Fibroblast of mammary gland (primary cell): ENCODE data around the gene MAK.
"Not testable (repeated sequence)": the region's sequence is repeated elsewhere in the genome, so short reads cannot be mapped to it uniquely, and the experiment has no call there.

ENCODE experiments used
- DNase-seq: peaks from one replicate; pipeline ENCODE4 v3.0.0-alpha.2; 2010; ENCODE audit warnings: low read depth
- H3K4me3 ChIP-seq: 2 replicates; pipeline ENCODE4 v1.5.1; 2011; ENCODE audit warnings: low read depth, mild to moderate bottlenecking, low read length, moderate library complexity; ENCODE audit not compliant: control insufficient read depth
- TF ChIP-seq, protein P1 (sequence below): conservative IDR thresholded peaks from 2 replicates; pipeline ENCODE4 v1.5.1; 2011; ENCODE audit warnings: low read depth, low read length, inconsistent platforms; ENCODE audit not compliant: control insufficient read depth, insufficient read depth

Gene MAK

DNA sequence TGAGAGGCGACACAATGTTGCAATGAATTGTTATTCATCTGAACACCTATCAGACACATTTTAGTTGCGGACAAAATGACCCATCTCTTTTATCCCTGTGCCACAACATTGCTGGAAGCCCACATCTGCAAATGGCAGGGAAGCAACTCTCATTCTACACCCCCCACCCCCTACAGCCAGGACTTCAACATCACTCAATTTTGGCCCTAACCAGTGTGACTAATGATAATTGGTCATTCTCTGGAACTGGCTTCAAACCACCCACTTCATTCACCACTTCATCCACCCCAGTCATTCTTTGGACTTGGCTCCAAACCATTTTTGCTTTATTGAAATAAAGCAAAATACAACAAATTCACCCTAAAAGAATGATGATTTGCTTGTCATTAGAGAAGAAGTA lies 42.0 kb upstream of the MAK start:
- peak; percentile 3 for DNase-seq
- H3K4me3 ChIP-seq, result no peak overlapping the region
- TF ChIP-seq, protein P1, sequence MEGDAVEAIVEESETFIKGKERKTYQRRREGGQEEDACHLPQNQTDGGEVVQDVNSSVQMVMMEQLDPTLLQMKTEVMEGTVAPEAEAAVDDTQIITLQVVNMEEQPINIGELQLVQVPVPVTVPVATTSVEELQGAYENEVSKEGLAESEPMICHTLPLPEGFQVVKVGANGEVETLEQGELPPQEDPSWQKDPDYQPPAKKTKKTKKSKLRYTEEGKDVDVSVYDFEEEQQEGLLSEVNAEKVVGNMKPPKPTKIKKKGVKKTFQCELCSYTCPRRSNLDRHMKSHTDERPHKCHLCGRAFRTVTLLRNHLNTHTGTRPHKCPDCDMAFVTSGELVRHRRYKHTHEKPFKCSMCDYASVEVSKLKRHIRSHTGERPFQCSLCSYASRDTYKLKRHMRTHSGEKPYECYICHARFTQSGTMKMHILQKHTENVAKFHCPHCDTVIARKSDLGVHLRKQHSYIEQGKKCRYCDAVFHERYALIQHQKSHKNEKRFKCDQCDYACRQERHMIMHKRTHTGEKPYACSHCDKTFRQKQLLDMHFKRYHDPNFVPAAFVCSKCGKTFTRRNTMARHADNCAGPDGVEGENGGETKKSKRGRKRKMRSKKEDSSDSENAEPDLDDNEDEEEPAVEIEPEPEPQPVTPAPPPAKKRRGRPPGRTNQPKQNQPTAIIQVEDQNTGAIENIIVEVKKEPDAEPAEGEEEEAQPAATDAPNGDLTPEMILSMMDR, result no peak

DNA sequence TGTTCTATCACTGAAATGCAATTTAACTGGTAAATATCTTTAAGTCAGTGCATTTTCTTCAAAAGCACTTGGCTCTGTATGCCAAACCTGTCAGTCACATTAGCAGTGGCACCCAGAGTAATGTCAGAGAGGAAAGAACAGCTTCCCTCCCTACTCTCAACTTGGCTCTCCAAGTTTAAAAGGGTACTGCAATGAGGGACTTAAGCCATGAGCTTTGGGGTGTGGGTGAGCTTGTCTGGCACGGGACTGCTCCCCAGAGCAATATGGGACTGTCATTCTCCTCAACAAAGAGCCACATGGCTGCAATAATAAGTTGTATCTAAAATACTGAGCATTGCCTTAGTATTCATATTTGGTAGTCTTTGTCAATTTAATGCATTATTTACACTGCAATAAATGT lies 39.5 kb upstream of the MAK start:
- DNase-seq, result no peak
- TF ChIP-seq, protein P1, result no peak
- H3K4me3 ChIP-seq, result no peak overlapping the region

DNA sequence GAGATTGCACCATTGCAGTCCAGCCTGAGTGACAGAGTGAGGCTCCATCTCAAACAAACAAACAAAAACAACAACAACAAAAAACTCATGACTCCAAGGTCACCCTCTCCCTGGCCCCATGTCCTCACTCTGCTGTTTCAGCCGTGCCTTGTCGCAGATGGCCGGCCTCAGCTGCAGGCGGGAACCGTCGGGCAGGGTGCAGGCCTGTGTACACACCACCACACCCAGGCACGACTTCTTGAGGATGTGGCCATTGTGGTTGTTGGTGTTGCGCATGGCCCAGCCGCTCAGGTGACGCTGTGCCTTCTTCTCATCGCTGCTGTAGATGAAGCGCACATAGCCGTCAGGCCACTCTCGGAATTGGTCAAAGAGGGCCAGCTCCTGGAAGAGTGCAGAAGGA lies 38.7 kb upstream of the MAK start:
- TF ChIP-seq, protein P1, result no peak

DNA sequence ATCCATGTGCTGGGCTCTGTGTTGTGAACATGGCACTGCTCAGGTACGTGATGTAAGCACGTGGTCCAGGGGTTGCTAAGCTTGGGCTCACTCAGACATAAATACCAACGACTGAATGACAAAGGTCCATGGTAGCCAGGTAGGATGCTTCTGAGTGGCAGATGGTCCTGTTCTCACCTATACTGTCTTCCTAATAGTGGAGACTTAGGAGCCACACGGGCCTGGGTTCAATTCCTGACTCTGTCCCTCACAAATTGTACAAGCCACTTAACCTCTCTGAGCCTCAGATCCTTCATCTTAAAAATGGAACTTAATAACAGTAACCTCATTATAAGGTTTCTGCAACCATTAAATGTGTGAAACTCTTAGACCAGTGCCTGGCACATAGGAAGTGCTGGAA lies 36.7 kb upstream of the MAK start:
- TF ChIP-seq, protein P1, result no peak

More for the DNA sequence above, 38.7 kb upstream of the MAK start:
- DNase-seq, result no peak
- no peak overlapping the region for H3K4me3 ChIP-seq

DNA sequence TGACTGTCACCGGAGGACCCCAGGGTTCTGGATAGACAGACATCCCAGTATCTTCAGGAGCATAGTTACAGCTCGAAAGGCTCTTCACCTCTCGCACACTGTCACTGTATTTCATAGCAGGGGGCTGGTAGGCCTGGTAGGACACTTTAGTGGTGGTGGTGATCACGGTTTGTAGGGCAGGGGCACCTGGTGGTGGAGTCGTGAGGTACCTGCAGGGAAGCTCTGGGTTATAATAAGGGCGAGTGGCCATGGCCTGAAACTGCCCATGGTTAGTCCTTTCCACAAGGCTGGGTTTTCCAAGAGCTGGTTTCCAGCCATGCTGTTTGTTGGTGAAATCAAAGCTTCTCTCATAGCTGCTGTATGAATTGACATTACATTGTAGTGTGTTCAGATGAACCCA lies 35.9 kb upstream of the MAK start:
- no peak overlapping the region for H3K4me3 ChIP-seq
- no peak for DNase-seq
- TF ChIP-seq, protein P1, result no peak

More for the DNA sequence above, 36.7 kb upstream of the MAK start:
- H3K4me3 ChIP-seq, result no peak overlapping the region
- DNase-seq, result no peak

DNA sequence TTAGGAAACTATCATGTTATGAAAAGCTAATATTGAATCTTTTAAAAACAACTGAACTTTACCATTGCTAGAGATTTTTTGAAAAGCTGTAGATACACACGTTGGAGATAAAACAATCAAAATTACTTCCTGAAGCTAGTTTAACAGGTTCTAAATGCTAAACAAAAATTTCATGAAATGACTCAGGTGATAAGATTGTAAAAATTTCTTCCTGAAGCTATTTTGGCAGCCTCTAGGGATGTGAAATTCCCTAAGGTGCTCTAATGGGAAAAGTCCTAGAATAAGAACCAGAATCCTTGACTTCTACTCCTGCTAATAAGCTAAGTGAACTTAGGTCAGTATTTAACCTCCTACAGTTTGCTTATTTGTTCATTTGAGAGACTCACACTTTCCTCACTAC lies 35.0 kb upstream of the MAK start:
- no peak for DNase-seq
- TF ChIP-seq, protein P1, result no peak

DNA sequence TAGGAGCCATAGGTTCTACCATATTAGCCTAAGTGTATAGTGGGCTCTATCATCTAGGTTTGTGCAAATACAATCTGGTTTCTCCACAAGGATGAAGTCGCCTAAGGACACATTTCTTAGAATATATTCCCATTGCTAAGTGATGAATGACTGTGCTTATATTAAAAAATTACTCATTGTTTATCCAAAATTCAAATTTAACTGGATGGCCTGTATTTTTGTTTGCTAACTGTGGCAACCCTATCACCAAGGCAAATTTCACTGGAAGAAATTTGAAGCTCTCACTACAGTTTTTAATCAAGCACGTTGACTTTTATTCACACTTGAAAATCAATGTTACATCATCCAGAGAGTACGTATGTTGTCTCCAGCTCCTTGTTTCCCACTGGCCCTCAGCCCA lies 29.6 kb upstream of the MAK start:
- TF ChIP-seq, protein P1, result no peak
- H3K4me3 ChIP-seq, result no peak overlapping the region
- no peak for DNase-seq

More for the DNA sequence above, 35.0 kb upstream of the MAK start:
- no peak overlapping the region for H3K4me3 ChIP-seq

DNA sequence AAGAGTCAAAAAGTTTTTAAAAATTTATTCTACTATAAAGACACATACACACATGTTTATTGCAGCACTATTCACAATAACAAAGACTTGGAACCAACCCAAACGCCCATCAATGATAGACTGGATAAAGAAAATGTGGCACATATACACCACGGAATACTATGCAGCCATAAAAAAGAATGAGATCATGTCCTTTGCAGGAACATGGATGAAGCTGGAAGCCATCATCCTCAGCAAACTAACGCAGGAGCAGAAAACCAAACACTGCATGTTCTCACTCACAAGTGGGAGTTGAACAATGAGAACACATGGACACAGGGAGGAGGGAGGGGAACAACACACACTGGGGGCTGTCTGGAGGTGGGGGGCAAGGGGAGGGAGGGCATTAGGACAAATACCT lies 28.4 kb upstream of the MAK start:
- DNase-seq, H3K4me3 ChIP-seq: not testable (repeated sequence)

DNA sequence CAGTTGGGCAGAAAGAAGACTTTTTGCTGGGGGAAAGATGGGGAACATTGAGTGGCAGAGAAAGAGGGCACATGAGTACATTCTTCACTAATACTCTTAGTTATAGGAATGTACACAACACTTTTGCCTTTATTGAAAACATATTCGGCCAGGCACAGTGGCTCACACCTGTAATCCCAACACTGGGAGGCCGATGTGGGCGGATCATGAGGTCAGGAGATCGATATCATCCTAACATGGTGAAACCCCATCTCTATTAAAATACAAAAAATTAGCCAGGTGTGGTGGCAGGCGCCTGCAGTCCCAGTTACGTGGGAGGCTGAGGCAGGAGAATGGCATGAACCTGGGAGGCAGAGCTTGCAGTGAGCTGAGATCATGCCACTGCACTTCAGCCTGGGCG lies 24.7 kb upstream of the MAK start:
- H3K4me3 ChIP-seq, DNase-seq: not testable (repeated sequence)
